GM13976 (cell line): ENCODE data around the gene SOHLH1.

Experiments used
- DNase-seq: peaks from one replicate; pipeline ENCODE4 v3.0.0; 2012; ENCODE audit warnings: low spot score
- in situ Hi-C: fragments of 300-500 bp; cut with MboI; formaldehyde crosslinking; loops from one replicate; pipeline ENCODE4 v1.12.0; 2022; ENCODE audit warnings: low sequenced_read_pairs, mixed read lengths, inconsistent platforms; ENCODE audit not compliant: unreplicated experiment
- TF ChIP-seq, protein P1 (sequence below): IDR thresholded peaks from 2 replicates; pipeline ENCODE4 v1.5.1; 2012; ENCODE audit warnings: borderline replicate concordance, mild to moderate bottlenecking; ENCODE audit not compliant: insufficient read depth; ENCODE audit errors: extremely low read depth, missing control alignments, control extremely low read depth

The SOHLH1 gene

DNA sequence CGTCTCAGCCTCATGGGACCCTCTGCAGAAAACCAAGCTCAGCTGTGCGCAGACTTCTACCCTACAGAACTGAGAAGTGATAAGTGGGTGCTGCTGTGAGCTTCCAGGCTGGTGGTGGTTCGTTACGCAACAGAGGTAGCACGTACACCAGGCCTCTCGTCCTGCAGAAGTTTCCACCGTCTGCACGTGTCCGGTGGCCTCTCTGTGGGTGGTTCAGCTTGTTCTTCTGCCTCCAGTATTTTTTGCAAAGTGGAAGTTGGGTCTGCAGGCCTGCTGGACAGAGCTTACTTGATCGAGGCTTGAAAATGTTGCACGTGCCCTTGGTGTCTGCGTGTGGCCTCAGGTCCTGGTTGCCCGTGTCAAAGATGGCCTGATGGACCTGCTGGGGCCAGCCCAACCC, 30.2 kb upstream of the SOHLH1 start:
- TF ChIP-seq, protein P1, sequence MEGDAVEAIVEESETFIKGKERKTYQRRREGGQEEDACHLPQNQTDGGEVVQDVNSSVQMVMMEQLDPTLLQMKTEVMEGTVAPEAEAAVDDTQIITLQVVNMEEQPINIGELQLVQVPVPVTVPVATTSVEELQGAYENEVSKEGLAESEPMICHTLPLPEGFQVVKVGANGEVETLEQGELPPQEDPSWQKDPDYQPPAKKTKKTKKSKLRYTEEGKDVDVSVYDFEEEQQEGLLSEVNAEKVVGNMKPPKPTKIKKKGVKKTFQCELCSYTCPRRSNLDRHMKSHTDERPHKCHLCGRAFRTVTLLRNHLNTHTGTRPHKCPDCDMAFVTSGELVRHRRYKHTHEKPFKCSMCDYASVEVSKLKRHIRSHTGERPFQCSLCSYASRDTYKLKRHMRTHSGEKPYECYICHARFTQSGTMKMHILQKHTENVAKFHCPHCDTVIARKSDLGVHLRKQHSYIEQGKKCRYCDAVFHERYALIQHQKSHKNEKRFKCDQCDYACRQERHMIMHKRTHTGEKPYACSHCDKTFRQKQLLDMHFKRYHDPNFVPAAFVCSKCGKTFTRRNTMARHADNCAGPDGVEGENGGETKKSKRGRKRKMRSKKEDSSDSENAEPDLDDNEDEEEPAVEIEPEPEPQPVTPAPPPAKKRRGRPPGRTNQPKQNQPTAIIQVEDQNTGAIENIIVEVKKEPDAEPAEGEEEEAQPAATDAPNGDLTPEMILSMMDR, result no peak
- in situ Hi-C loops, result no loop called here
- no peak for DNase-seq

DNA sequence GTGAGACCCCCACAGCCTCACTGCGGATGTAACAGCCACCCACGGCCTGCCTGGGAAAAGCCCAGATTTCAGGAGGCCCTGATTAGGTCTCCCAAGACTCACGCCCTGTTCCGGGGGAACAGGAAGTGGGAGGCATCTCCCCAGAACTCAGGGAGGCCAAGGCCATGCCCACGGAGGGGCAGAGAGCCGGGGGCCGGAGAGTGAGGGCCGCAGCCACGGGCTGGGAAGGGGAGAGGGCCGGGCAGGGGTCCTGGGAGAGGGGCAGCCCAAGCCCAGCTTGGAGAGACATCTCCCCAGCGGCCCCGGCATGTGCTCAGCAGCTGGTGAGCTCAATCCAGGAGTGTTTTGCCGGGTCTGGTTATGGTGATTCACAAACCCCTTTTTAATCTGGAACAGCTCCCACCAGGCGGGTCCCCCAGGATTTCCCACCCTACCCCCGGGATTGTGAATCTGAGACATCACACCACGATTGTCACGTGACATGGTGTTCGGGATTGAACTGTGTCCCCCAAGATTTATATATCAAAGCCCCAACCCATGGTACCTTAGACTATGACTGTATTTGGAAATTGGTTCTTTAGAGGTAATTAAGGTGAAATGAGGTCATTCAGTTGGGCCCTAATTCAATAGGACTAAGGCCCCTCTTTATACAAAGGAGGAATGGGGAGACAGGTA, 29.3 kb upstream of the SOHLH1 start:
- TF ChIP-seq, protein P1, result no peak
- DNase-seq, result no peak
- in situ Hi-C loops, result no loop called here

DNA sequence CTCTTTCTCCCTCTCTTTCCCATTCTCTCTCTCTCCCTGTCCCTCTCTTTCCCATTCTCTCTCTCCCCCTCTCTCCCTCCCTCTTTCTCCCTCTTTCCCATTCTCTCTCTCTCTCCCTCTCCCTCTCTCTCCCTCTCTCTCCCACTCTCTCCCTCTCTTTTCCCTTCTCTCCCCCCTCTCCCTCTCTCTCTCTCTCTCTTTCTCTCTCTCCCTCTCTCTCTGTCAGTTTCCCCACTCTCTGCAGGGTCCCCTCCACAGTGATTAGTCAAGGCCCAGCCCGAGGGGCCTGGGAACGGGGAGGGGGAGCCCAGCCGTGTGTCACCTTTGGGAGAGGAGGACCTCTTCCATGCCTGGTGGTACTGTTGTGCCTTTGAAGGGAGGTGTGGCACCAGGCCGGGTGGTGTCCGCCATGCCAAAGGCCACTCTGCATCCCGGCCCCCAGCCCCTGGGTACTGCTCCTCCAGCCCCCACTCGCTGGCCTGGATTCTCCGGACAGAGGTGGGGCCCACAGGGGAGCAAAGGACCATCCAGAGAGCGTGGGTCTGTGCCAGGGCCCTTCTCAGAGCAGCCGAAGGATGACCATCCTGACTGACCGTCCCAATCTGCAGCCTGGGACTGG, 28.1 kb upstream of the SOHLH1 start:
- TF ChIP-seq, protein P1, result no peak
- in situ Hi-C loops, result no loop called here

DNA sequence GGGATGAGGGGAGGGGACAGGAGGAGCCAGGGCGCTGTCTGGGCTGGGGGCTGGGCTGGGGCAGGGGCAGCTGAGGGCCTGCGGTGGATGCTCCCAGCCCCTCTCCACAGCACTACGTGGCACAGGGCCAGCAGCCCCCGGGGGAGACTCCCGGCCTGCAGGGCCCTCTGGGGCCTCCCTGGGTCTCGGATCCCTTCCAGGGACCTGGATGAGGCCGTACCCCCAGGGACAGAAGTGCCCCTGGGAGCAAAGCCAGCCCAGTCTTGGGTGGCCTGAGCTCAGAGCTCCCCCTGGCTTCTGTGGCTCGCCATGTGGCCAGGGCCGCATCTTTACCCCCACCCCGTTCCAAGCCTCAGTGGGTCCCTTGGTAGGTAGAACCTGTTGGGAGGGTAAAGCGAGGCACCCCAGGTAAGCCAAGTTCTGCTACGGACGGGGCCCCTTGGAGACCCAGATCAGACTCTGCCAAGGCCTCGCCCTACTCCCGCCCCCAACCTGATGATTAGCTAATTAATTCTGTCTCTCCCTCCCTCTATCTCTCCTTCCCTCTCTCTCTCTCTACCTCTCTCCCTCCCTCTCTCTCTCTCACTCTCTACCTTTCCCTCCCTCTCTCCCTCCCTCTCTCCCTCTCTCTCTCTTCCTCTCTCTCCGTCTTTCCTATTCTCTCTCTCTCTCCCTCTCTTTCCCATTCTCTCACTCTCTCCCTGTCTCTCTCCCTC, 27.0 kb upstream of the SOHLH1 start:
- TF ChIP-seq, protein P1, result no peak
- in situ Hi-C loops, result no loop called here
- DNase-seq, result no peak

More for the DNA sequence above, 28.1 kb upstream of the SOHLH1 start:
- no peak for DNase-seq

DNA sequence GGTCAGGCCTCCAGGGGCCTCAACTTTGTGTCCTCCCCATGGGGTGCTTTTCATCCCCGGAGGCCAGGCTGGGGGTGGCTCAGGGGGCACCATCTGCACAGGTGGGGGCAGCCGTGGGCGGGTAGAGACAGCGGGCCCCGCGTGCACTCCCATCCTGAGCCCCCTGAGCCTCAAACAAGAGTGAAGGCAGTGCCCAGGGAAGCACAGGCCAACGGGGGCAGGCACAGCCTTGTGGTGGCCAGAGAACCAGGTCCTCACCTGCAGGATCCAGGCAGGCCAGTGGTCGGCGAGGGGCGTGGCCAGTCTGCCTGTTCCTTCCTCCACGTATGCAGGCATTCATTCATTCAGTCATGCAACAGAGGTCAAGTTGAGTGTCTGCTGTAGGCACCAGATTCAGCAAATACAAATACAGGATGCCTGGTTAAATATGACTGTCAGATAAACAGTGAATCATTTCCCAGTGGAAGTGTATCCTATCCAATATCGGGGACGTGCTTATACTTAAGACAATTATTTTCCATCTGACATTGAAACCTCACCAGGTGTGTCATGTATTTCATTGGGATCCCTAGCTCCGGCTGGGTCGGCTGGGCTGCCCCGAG, 25.0 kb upstream of the SOHLH1 start:
- no peak for DNase-seq
- in situ Hi-C loops, result no loop called here
- TF ChIP-seq, protein P1, result no peak

DNA sequence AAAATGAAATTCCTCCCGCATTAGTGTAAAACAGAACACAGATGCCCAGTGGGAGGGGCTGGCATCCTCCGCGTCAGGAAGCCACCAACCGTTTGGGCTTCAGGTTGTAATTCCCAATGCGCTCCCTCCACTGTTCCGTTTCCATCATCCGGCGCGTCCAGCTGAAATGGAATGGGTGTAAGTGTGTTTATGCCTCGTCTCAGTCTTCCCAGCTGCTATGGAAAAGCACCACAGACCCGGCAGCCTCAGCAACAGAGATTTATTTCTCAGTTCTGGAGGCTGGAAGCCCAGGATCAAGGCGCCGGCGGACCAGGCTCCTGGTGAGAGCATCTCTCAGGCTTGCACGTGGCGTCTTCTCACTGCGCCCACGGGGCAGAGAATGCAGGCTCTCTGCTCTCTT, 23.1 kb upstream of the SOHLH1 start:
- TF ChIP-seq, protein P1, result no peak
- in situ Hi-C loops, result no loop called here
- DNase-seq, result no peak
